Transverse colon (tissue), 4 donors: Measurements from ENCODE around the gene ZC3H18. TPM values are rescaled to one million over a fixed set of nuclear protein-coding genes. Genes with fewer than 3 reads are reported as not detected.

Experiments used
- DNase-seq: peaks from one replicate; pipeline ENCODE4 v3.0.0-alpha.2; 2019
- H3K27ac ChIP-seq, 4 donors: fragments of 200-600 bp; sonication (generic); 2 replicates each; pipeline ENCODE4 v1.5.1; 2016 to 2018; ENCODE audit warnings: inconsistent platforms in 4 of 4
- H3K27me3 ChIP-seq: fragments of 200-600 bp; sonication (generic); 2 replicates; pipeline ENCODE4 v1.5.1; 2017; ENCODE audit warnings: inconsistent platforms
- H3K36me3 ChIP-seq, 4 donors: fragments of 200-600 bp; sonication (generic); 2 replicates each; pipeline ENCODE4 v1.5.1; 2017 to 2019; ENCODE audit warnings: inconsistent platforms in 4 of 4
- H3K4me1 ChIP-seq, 4 donors: fragments of 200-600 bp; sonication (generic); 2 replicates each; pipeline ENCODE4 v1.5.1; 2017 to 2020; ENCODE audit warnings: inconsistent platforms in 4 of 4
- H3K4me3 ChIP-seq, 4 donors: fragments of 200-600 bp; sonication (generic); 1 replicate in 1 of 4; 2 replicates in 3 of 4; pipeline versions ENCODE4 v1.5.1 to v1.6.1; 2017 to 2019; ENCODE audit warnings: inconsistent platforms in 4 of 4
- H3K9me3 ChIP-seq, 2 donors: fragments of 200-600 bp; sonication (generic); 2 replicates each; pipeline ENCODE4 v1.5.1; 2017 to 2019; ENCODE audit warnings: inconsistent platforms in 2 of 2
- CTCF ChIP-seq, 5 experiments: fragments of 200-600 bp in 3 of 5; fragments of 450-650 bp in 2 of 5; sonication (generic) in 3 of 5; IDR thresholded peaks; 1 replicate in 2 of 5; 2 replicates in 3 of 5; pipeline ENCODE4 v1.5.1; 2016 to 2017; ENCODE audit warnings: antibody characterized with exemption in 5 of 5, inconsistent platforms in 3 of 5, mild to moderate bottlenecking in 2 of 5, moderate library complexity in 1 of 5
- EP300 ChIP-seq: sonication (generic); formaldehyde crosslinking; IDR thresholded peaks from one replicate; pipeline ENCODE4 v1.6.1; 2017; ENCODE audit warnings: antibody characterized with exemption, low read depth
- POLR2A ChIP-seq: fragments of 450-650 bp; IDR thresholded peaks from one replicate; pipeline ENCODE4 v1.6.1; 2016; ENCODE audit warnings: antibody characterized with exemption, mild to moderate bottlenecking, moderate library complexity
- POLR2AphosphoS5 ChIP-seq, 3 donors: sonication (generic); formaldehyde crosslinking; IDR thresholded peaks; one replicate each; pipeline ENCODE4 v1.6.1; 2016; ENCODE audit warnings: antibody characterized with exemption in 3 of 3
- WGBS, 2 donors: methylation state at CpG; one replicate each; pipeline ENCODE4 v1.1.5; 2018; ENCODE audit warnings: low coverage in 1 of 2; 5-methylcytosine and 5-hydroxymethylcytosine counted together
- in situ Hi-C, 4 donors: fragments of 200-750 bp; cut with MboI; loops; one replicate each; pipeline versions ENCODE4 v1.15.0 to v1.15.1; 2017; ENCODE audit warnings: low sequenced_read_pairs in 3 of 4, low pct_ligation_motif_present in 1 of 4, low pct_unique_long_range_greater_than_20kb in 1 of 4
- intact Hi-C: fragments of 100-400 bp; cut with DNase I; formaldehyde crosslinking; loops from one replicate; pipeline ENCODE4 v1.15.1; 2023; ENCODE audit warnings: low total_unique reads
- total RNA-seq, 4 donors: library from RNA; depleted of rRNA; stranded (reverse); fragments of >200 nt; gene quantifications; one replicate each; pipeline ENCODE4 v1.1.0, GENCODE V29; 2016

Gene ZC3H18
- total RNA-seq, 4 donors from 2014 or later = 17.9 to 50.5 (median 25.5) TPM

DNA sequence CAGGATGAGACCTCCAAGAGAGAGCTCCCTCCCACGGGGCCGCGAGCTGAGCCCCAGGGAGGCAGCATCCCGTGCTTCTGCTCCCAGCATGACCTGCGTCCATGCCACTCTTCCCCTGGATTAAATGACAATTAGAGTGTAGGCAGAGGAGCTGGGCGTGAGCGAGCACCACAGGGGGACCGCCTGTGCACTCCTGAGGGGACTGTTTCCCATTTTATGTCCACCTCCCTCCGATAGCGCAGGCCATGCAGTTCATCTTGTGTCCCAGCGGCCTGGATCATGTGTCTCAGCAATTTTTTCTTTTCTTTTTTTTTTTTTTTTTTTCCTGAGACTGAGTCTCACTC lies 62.4 kb downstream of the ZC3H18 start:
- DNase-seq = no peak
- in situ Hi-C loops = no loop called here
- TF ChIP-seq POLR2A (no peak), EP300 (no peak), POLR2AphosphoS5 (IDR thresholded peaks at IDR 0.05) (no peak), CTCF (IDR thresholded peaks at IDR 0.05) (no peak)
- H3K27ac ChIP-seq = no peak overlapping the region
- peaks cover 0 to 23% (median 7%) of the 10 kb centered on the region in 4 donors for H3K36me3 ChIP-seq
- no peak overlapping the region for H3K4me3 ChIP-seq
- WGBS, 2 donors = 70 to 93% methylated on average over 2 to 11 of the region's 11 CpGs
- peaks cover 27% of the 10 kb centered on the region for H3K27me3 ChIP-seq
- intact Hi-C loops = no loop called here
- no peaks in the 10 kb centered on the region for H3K9me3 ChIP-seq
- peaks cover 4 to 17% (median 15%) of the 10 kb centered on the region in 4 donors for H3K4me1 ChIP-seq

- Histone ChIP-seq H3K27ac (peak overlapping the region; percentile 43 to 60 (median 50)), H3K27me3 (peaks cover 36% of the 10 kb centered on the region), H3K36me3 (peaks cover 0 to 23% (median 7%) of the 10 kb centered on the region in 4 donors), H3K9me3 (no peaks in the 10 kb centered on the region), H3K4me1 (peaks cover 8 to 28% (median 23%) of the 10 kb centered on the region in 4 donors), H3K4me3 (peak overlapping the region in 2 of 4 donors; percentile 36 to 50)
- TF ChIP-seq POLR2AphosphoS5 (IDR thresholded peaks at IDR 0.05) (no peak), CTCF (IDR thresholded peaks at IDR 0.05) (peak in 2 of 5 experiments; percentile 20 to 39)
- peak; percentile 60 for DNase-seq
- intact Hi-C loops = no loop called here
- in situ Hi-C loops = no loop called here
- WGBS, 2 donors = 28% methylated on average over 23 of the region's 23 CpGs; no CpG with 5 or more reads in 1 of the 2 donors
Measured at GRCh38 chr16:88633684-88634140, 63.5 kb downstream of the ZC3H18 start.

- H3K27me3 ChIP-seq = peaks cover 42% of the 10 kb centered on the region
- TF ChIP-seq CTCF (IDR thresholded peaks at IDR 0.05) = no peak
- TF ChIP-seq POLR2A = no peak
- peak in 1 of 3 donors; percentile 19 for TF ChIP-seq POLR2AphosphoS5 (IDR thresholded peaks at IDR 0.05)
- 3% methylated on average over 60 of the region's 82 CpGs; no CpG with 5 or more reads in 1 of the 2 donors for WGBS, 2 donors
- intact Hi-C loops = no loop called here
- H3K9me3 ChIP-seq = no peaks in the 10 kb centered on the region
- peak overlapping the region; percentile 1 to 50 (median 26) for H3K4me3 ChIP-seq
- H3K36me3 ChIP-seq = peaks cover 0 to 23% (median 7%) of the 10 kb centered on the region in 4 donors
- H3K27ac ChIP-seq = peak overlapping the region; percentile 43 to 60 (median 50)
- peaks cover 9 to 34% (median 29%) of the 10 kb centered on the region in 4 donors for H3K4me1 ChIP-seq
- in situ Hi-C loops = no loop called here
- DNase-seq = peak; percentile 74
Measured at GRCh38 chr16:88634141-88634993, 64.2 kb downstream of the ZC3H18 start.

DNA sequence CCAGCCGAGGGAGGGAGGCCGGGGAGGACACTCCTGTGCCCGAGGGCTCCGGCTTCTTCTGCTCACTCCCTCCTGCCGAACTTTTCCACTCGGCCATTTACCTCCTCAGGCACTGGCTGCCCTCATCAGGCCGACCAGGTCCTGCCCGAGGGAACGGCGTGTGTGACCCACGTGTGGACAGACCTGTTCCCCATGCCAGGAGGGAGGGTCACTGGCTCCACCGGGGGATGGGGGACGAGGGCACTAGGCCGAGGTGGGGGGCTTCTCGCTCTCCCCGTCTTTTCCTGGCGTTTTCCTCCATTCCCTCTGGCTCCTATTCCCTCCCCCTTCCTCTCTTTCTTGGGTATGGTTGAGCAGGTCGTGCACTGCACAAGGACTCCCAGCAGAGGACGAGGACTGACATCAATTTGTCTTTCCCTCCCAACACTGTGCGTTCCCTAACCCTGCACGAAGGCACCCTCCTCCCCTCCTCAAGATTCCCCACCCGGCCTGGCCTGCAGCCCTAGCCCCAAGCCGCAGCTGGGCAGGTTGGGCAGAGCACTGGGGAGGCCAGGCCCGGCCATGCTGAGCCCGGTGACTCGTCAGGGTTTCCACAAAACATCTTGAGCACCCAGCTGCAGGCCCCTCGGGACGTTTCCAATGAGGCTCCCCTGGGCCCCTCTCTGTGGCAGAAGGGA lies 64.9 kb downstream of the ZC3H18 start:
- intact Hi-C loops = no loop called here
- Histone ChIP-seq H3K4me3 (peak overlapping the region in 2 of 4 donors; percentile 36 to 50), H3K4me1 (peaks cover 12 to 39% (median 35%) of the 10 kb centered on the region in 4 donors), H3K27ac (peak overlapping the region in 3 of 4 donors; percentile 49 to 60 (median 52)), H3K36me3 (peaks cover 0 to 18% (median 4%) of the 10 kb centered on the region in 4 donors), H3K27me3 (peaks cover 50% of the 10 kb centered on the region), H3K9me3 (no peaks in the 10 kb centered on the region)
- TF ChIP-seq CTCF (IDR thresholded peaks at IDR 0.05) (no peak), EP300 (no peak), POLR2A (no peak), POLR2AphosphoS5 (IDR thresholded peaks at IDR 0.05) (no peak)
- no peak for DNase-seq
- 40% methylated on average over 4 to 28 of the region's 28 CpGs for WGBS, 2 donors
- in situ Hi-C loops = no loop called here
